Measurements from ENCODE around the gene ARL6IP5. TPM values are rescaled to one million over a fixed set of nuclear protein-coding genes. Genes with fewer than 3 reads are reported as not detected.

Gene ARL6IP5
- total RNA-seq, 4 donors from 2014 or later, result 65.2 to 146 (median 98.2) TPM

DNA sequence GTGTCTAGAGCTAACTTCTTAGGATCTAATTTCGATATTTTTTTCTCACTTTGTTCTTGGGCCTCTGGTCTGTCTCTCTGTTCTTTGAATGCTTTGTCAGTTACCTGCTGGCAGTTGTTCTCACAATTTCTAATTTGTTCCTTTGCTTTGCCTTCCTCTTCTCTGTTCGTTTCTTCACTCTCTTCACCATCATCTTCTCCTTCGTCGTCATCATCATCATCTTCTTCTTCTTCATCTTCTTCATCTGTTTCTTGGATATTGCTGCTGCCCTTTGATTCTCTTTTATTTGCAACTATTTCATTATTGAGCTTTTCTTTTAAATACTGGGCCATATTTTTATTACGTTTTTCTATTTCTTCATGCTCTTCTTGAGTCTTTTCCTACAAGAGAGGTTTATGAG lies 34.9 kb downstream of the ARL6IP5 start:
- 94 to 95% methylated on average over 5 of the region's 5 CpGs for WGBS, 2 donors

DNA sequence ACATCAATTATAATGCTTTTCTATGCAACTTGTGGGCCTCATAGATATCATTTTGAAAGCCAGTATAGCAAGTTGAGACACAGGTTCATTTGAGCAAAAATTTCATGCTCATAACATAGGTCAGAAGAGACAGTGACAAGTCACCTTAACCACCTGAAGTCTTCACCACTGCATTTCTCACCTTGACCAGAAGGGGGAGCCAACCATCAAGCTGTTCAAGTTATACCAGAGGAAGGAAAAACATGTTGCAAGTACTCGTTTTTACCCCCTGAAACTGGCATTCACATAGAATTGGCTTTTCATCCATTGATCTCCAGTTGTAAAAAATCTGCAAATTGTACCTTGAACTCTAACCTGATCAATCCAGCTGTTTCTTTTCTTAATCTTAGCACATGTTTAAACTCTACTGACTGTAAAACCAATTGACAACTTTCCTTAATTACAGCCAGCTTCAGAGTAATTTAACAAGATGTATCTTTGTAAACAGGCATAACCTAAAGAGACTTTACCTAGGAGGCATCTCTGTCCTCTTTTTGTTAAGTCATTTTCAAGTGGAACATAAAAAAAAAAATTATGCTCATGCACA lies 36.2 kb downstream of the ARL6IP5 start:
- H3K27me3 ChIP-seq, result no peaks in the 10 kb centered on the region
- TF ChIP-seq POLR2A (IDR thresholded peaks at IDR 0.05), result no peak
- TF ChIP-seq, protein P1, sequence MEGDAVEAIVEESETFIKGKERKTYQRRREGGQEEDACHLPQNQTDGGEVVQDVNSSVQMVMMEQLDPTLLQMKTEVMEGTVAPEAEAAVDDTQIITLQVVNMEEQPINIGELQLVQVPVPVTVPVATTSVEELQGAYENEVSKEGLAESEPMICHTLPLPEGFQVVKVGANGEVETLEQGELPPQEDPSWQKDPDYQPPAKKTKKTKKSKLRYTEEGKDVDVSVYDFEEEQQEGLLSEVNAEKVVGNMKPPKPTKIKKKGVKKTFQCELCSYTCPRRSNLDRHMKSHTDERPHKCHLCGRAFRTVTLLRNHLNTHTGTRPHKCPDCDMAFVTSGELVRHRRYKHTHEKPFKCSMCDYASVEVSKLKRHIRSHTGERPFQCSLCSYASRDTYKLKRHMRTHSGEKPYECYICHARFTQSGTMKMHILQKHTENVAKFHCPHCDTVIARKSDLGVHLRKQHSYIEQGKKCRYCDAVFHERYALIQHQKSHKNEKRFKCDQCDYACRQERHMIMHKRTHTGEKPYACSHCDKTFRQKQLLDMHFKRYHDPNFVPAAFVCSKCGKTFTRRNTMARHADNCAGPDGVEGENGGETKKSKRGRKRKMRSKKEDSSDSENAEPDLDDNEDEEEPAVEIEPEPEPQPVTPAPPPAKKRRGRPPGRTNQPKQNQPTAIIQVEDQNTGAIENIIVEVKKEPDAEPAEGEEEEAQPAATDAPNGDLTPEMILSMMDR (IDR thresholded peaks at IDR 0.05), result peak; percentile 71 to 92 (median 80)
- H3K27ac ChIP-seq, result no peak overlapping the region
- peak; percentile 72 to 78 for DNase-seq
- no peaks in the 10 kb centered on the region for H3K36me3 ChIP-seq
- H3K9me3 ChIP-seq, result no peaks in the 10 kb centered on the region
- H3K4me3 ChIP-seq (replicated peaks in 1 of 3), result no peak overlapping the region
- WGBS, 2 donors, result 0% methylated on average over 1 of the region's 1 CpG
- intact Hi-C loops (cut with DNase I), result no loop called here
- H3K4me1 ChIP-seq, result peaks cover 7 to 12% of the 10 kb centered on the region in 2 donors

More for the DNA sequence above, 34.9 kb downstream of the ARL6IP5 start:
- Histone ChIP-seq H3K4me1 (peaks cover 7 to 12% of the 10 kb centered on the region in 2 donors), H3K36me3 (no peaks in the 10 kb centered on the region), H3K9me3 (no peaks in the 10 kb centered on the region), H3K4me3 (replicated peaks in 1 of 3) (no peak overlapping the region), H3K27ac (no peak overlapping the region), H3K27me3 (no peaks in the 10 kb centered on the region)
- DNase-seq, result no peak
- intact Hi-C loops (cut with DNase I), result no loop called here
- TF ChIP-seq POLR2A (IDR thresholded peaks at IDR 0.05), result no peak
- TF ChIP-seq, protein P1 (IDR thresholded peaks at IDR 0.05), result no peak

DNA sequence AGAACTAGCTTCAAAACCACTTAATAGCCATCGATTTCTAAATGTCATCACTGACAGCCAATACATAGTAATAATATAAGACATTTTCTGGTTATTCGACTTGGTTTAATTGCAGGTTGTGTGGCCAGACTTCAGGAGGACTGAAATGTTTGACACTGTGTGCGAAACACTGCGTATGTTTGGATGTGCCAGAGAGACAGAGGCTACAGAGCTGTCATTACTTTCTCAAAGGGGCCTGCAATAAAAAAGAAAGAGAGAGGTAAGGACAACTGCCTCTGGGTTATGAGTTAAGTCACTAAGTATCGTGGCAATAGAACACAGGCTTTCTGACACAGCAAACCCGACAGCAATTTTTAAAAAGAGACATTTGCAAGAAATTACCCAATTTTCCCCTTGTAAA lies 36.8 kb downstream of the ARL6IP5 start:
- Histone ChIP-seq H3K4me3 (replicated peaks in 1 of 3) (no peak overlapping the region), H3K27ac (no peak overlapping the region), H3K9me3 (no peaks in the 10 kb centered on the region), H3K27me3 (no peaks in the 10 kb centered on the region), H3K4me1 (peaks cover 2 to 8% of the 10 kb centered on the region in 2 donors), H3K36me3 (no peaks in the 10 kb centered on the region)
- 88 to 89% methylated on average over 6 of the region's 6 CpGs for WGBS, 2 donors
- no peak for DNase-seq
- TF ChIP-seq, protein P1 (IDR thresholded peaks at IDR 0.05), result no peak
- no peak for TF ChIP-seq POLR2A (IDR thresholded peaks at IDR 0.05)
- intact Hi-C loops (cut with DNase I), result no loop called here

DNA sequence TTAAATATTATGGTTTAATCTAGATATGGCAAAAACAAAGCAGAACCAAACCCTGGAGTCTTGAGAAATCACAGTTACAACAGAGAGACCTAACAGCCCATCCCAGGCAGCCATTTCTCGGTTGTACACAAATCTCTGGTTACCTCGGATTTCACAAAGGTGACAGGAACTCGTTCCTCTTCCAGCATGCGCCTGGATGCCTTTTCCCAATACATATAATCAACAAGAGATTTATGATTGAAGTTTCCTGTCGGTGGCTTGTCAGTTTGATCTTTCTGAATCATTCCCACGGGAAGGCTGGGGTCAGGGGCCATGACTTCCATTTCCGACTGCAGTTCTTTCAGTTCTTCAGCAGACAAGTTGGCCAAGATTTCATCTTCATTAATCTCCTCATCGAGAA lies 37.2 kb downstream of the ARL6IP5 start:
- intact Hi-C loops (cut with DNase I), result no loop called here
- Histone ChIP-seq H3K4me1 (peaks cover 0 to 4% of the 10 kb centered on the region in 2 donors), H3K9me3 (no peaks in the 10 kb centered on the region), H3K36me3 (no peaks in the 10 kb centered on the region), H3K27ac (no peak overlapping the region), H3K27me3 (no peaks in the 10 kb centered on the region), H3K4me3 (replicated peaks in 1 of 3) (no peak overlapping the region)
- DNase-seq, result no peak
- WGBS, 2 donors, result 72 to 75% methylated on average over 8 of the region's 8 CpGs
- TF ChIP-seq POLR2A (IDR thresholded peaks at IDR 0.05), result no peak
- TF ChIP-seq, protein P1 (IDR thresholded peaks at IDR 0.05), result no peak

DNA sequence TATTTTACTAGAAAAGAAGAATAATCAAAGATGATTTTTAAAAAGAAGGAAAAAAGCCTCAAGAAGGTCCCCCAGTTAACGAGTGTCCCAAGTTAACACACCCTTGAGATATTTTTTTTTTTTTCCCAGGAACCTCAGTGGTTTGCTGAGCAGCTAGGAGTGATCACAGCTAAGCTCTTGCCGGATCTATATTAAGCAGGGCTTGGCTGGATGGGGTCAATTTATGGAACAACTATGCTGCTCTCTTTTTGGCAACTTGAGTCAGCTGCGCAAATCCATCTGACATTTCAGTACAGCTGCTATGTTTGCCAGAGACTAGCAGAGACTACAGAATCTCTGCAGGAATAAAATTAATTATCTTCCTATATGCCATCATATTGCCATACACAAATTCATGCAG lies 37.7 kb downstream of the ARL6IP5 start, which contains the start of gene LMOD3:
Gene LMOD3, minus strand, starts transcription at position 193 of the 400 bp plus-strand sequence. CDS start 209 bp downstream, outside the sequence.
- intact Hi-C loops (cut with DNase I), result no loop called here
- no peak within 1 kb of the TSS for H3K27ac ChIP-seq
- no peaks in the 10 kb centered on the region for H3K27me3 ChIP-seq
- no peak for DNase-seq
- WGBS, 2 donors, result 82 to 83% methylated on average over 3 of the region's 3 CpGs
- no peaks in the 10 kb centered on the region for H3K9me3 ChIP-seq
- H3K4me1 ChIP-seq, result no peaks in the 10 kb centered on the region
- TF ChIP-seq POLR2A (IDR thresholded peaks at IDR 0.05), result no peak
- TF ChIP-seq, protein P1 (IDR thresholded peaks at IDR 0.05), result no peak
- H3K4me3 ChIP-seq (replicated peaks in 1 of 3), result no peak within 1 kb of the TSS
- H3K36me3 ChIP-seq, result no peaks in the 10 kb centered on the region

Measured in thyroid gland (tissue), 4 donors.